Measurements from ENCODE around the gene KAT6B.

- TF ChIP-seq EZH2phosphoT487 (IDR thresholded peaks at IDR 0.05; ENCODE audit: insufficient read depth, low read depth) (no peak), EZH2 (IDR thresholded peaks at IDR 0.05; ENCODE audit: insufficient read depth, poor library complexity, severe bottlenecking) (no peak)
These were observed 1.5 kb upstream of the KAT6B start for GRCh38 chr10:74824900-74825370.
